ENCODE results near the gene LMCD1.

LMCD1 gene

DNA sequence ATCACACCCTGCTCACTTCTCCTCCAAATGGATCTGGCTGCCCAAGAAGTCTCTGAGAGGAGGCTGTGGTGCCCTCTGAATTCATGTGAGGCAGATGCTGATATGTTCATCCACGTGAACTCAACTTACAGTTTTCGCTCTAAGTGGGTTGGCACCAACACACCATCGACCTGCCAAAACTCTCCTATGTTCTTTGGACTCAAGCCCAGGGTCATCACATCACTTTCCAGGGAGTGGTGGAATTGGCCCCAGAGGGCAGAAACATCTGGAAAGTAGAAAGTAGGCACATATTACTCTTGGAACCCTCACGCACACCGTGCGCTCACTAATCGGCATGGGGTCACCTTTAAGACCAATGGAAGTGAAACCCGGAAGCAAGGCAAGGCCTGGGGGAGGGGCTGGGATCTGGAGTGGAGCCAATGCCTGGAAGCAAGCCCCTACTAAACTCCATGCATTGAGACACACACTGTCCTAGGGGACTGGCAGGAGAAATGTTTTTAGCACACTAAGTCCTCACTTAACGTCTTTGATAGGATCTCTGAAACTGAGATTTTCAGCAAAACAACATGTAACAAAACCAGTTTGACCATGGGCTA, 101.6 kb downstream of the LMCD1 start:
- no peaks in the 10 kb centered on the region for H3K27me3 ChIP-seq (ENCODE audit: control insufficient read depth, insufficient read depth, low read length)
- H3K4me3 ChIP-seq (ENCODE audit: low read length) = no peak overlapping the region
- no peaks in the 10 kb centered on the region for H3K4me1 ChIP-seq (ENCODE audit: control insufficient read depth, low read depth, low read length)
- no peaks in the 10 kb centered on the region for H3K36me3 ChIP-seq (ENCODE audit: control insufficient read depth, low read depth, low read length)
- H3K9ac ChIP-seq (ENCODE audit: low read length) = no peak overlapping the region
- H3K27ac ChIP-seq (ENCODE audit: low read length) = no peak overlapping the region
- H3K9me3 ChIP-seq (ENCODE audit: control insufficient read depth, low read depth, low read length) = no peaks in the 10 kb centered on the region

DNA sequence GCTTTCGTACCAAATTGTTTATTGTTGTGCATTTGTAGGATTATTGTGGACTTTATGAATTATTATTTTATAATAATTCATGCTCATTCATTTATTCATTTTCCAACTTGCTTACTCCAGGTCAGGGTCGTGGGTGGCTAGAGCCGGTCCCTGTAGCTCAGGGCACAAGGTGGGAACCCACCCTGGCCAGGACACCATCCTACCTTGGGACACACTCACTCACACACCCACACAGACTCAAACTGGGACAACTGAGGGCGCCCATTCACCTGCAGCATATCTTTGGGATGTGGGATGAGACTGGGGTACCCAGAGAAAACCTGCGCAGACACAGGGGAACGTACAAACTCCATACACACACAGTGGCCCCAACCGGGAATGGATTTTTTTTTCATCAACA, 102.4 kb downstream of the LMCD1 start:
- Histone ChIP-seq H3K27ac (ENCODE audit: low read length) (no peak overlapping the region), H3K4me3 (ENCODE audit: low read length) (no peak overlapping the region), H3K4me1 (ENCODE audit: control insufficient read depth, low read depth, low read length) (no peaks in the 10 kb centered on the region), H3K27me3 (ENCODE audit: control insufficient read depth, insufficient read depth, low read length) (no peaks in the 10 kb centered on the region), H3K9ac (ENCODE audit: low read length) (no peak overlapping the region), H3K36me3 (ENCODE audit: control insufficient read depth, low read depth, low read length) (no peaks in the 10 kb centered on the region), H3K9me3 (ENCODE audit: control insufficient read depth, low read depth, low read length) (no peaks in the 10 kb centered on the region)

DNA sequence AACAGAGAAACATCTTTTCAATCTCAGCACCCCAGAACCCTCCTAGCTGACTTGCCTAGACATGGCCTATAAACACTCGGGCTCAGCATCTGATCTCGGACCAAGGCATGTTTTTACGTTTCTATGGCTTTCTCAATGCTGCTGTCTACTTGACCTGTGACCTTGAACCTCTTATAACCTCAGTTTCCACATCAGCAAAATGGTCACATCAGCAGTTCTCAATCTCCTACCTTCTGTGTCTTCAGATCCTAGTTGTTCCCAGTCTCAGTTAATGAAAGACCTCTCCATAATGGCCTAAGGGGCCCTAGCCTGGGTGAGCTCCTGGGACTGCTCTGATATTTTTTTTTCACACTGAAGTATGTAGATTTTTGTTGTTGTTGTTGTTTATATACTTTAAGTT, 103.4 kb downstream of the LMCD1 start:
- Histone ChIP-seq H3K4me3 (ENCODE audit: low read length) (no peak overlapping the region), H3K27ac (ENCODE audit: low read length) (no peak overlapping the region), H3K27me3 (ENCODE audit: control insufficient read depth, insufficient read depth, low read length) (no peaks in the 10 kb centered on the region), H3K4me1 (ENCODE audit: control insufficient read depth, low read depth, low read length) (no peaks in the 10 kb centered on the region), H3K9me3 (ENCODE audit: control insufficient read depth, low read depth, low read length) (no peaks in the 10 kb centered on the region), H3K9ac (ENCODE audit: low read length) (no peak overlapping the region), H3K36me3 (ENCODE audit: control insufficient read depth, low read depth, low read length) (no peaks in the 10 kb centered on the region)

DNA sequence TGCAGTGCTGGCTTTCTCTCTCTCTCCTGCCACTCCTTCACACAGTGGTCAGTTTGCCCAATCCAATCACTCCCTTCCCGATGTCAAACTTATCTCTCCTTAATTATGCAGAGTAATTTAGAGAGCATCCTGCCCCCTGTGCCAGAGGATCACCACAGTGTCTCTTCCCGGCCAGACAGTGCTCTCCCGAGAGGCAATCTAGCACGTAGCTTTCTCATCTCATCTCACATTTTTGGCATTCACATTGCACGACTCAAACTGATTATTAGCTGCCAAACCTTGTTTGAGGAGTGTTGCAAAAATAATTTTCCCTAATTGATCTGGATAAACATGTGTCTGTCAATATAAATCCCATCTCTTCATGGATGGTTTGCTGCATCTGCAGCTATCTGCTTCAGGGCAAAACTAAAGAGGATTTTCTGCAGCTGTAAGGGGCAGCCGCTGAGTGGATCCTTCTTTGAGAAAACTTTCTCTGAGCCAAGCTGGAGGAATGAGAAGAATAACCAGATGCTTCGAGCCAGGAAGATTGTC, 105.1 kb downstream of the LMCD1 start:
- Histone ChIP-seq H3K9me3 (ENCODE audit: control insufficient read depth, low read depth, low read length) (no peaks in the 10 kb centered on the region), H3K9ac (ENCODE audit: low read length) (no peak overlapping the region), H3K4me3 (ENCODE audit: low read length) (no peak overlapping the region), H3K36me3 (ENCODE audit: control insufficient read depth, low read depth, low read length) (no peaks in the 10 kb centered on the region), H3K27me3 (ENCODE audit: control insufficient read depth, insufficient read depth, low read length) (no peaks in the 10 kb centered on the region), H3K27ac (ENCODE audit: low read length) (no peak overlapping the region), H3K4me1 (ENCODE audit: control insufficient read depth, low read depth, low read length) (no peaks in the 10 kb centered on the region)

DNA sequence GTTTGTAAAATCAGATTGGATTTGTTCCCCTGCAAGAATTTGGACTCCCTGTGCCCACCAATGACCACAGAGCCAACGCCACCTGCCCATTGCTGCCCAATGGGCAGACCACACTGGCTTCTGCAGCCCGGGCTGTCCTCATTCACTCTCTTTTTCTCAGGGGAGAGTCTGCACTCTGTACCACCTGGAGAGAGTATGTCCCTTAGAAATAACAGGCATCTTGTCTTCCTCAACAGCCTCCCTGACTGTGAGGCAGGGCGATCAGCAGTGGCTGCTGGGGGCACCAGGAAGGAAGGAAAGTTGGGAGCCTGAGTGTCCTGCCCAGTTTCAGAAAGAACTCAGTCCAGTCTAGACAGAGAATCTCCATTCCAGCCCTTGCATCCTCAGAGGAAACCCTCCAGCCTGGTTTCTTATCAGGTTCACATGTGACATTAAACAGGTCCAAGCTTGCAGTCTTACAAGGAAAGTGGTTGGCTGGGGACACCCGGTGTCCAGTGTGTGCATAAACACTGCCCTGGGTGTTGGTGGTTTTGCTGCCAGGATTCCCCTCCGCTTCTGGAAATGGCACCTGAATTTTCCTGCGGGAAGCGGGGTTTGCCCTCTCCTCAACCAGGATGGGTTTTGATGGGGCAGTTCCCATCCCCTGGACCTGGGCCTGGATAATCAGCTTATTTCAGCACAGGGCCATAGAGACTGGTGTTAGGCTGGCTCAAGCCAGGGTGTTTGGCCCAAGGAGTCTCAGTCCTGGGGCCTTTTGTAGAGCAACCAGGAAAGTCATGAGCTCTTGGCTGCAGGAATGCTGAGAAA, 105.8 kb downstream of the LMCD1 start:
- no peaks in the 10 kb centered on the region for H3K9me3 ChIP-seq (ENCODE audit: control insufficient read depth, low read depth, low read length)
- H3K27me3 ChIP-seq (ENCODE audit: control insufficient read depth, insufficient read depth, low read length) = no peaks in the 10 kb centered on the region
- H3K9ac ChIP-seq (ENCODE audit: low read length) = no peak overlapping the region
- H3K4me3 ChIP-seq (ENCODE audit: low read length) = no peak overlapping the region
- no peaks in the 10 kb centered on the region for H3K36me3 ChIP-seq (ENCODE audit: control insufficient read depth, low read depth, low read length)
- no peak overlapping the region for H3K27ac ChIP-seq (ENCODE audit: low read length)
- no peaks in the 10 kb centered on the region for H3K4me1 ChIP-seq (ENCODE audit: control insufficient read depth, low read depth, low read length)

DNA sequence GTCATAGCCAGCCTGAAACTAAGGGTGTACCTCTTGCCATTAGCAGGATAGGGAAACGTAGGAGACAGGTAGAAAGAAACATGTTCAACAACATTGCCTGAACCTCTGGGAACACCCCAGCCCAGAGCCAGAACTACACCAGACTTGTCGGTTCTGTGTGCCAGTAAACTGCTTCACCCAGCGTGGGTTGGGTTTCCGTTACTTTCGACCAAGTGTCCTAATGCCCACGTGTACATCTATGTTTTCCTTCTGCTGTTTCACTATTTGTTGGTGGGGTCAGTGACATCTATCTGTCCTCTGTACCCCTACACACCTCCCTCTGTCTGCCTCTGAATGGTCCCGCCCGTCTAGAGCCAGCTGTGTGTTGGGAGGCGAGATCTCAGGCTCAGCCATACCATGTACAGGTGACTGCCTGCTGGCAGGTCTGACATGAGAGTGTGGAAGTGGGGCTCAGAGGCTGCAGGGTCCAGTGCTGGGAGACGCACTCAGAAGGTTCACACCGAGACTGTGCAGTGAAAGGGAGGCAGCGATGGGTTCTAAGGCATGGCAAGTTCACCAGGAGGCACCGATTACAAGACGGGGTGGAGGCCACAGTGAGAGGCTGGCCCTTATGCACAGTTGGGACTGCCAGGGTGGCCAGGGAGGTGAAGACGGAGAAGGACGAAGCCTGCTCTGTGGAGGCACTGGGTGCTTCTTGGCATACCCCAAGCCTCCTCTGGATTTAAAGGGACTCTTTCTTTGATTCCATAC, 106.6 kb downstream of the LMCD1 start:
- no peak overlapping the region for H3K9ac ChIP-seq (ENCODE audit: low read length)
- no peaks in the 10 kb centered on the region for H3K27me3 ChIP-seq (ENCODE audit: control insufficient read depth, insufficient read depth, low read length)
- H3K27ac ChIP-seq (ENCODE audit: low read length) = no peak overlapping the region
- no peaks in the 10 kb centered on the region for H3K9me3 ChIP-seq (ENCODE audit: control insufficient read depth, low read depth, low read length)
- no peaks in the 10 kb centered on the region for H3K4me1 ChIP-seq (ENCODE audit: control insufficient read depth, low read depth, low read length)
- no peaks in the 10 kb centered on the region for H3K36me3 ChIP-seq (ENCODE audit: control insufficient read depth, low read depth, low read length)
- H3K4me3 ChIP-seq (ENCODE audit: low read length) = no peak overlapping the region

DNA sequence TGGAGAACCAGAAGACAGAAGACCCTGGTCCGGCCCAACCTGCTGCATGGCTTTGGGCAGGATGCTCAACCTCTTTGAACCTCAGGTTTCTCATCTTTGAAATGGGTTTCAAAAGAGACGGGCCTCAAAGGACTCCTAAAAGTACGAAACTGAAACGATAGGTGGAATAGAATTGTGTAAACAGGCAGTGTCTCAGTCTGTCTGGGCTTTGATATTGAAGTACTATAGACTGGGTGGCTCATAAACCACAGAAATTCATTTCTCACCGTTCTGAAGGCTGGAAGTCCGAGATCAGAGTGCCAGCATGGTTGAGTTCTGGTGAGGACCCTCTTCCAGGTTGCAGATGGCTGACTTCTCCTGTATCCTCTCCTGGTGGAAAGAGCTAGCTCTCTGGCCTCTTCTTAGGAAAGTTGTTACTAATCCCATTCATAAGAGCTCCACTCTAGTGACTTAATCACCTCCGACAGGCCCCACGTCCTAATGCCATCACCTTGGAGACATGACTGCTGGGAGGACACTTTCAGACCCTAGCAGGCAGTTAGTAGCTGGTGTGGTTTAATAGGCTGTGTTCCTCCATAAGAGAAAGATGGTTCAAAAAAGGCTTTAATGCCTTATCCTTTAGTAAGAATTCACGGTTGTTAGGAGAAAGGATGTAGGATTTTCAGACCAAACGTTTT, 107.3 kb downstream of the LMCD1 start:
- no peak overlapping the region for H3K27ac ChIP-seq (ENCODE audit: low read length)
- no peaks in the 10 kb centered on the region for H3K36me3 ChIP-seq (ENCODE audit: control insufficient read depth, low read depth, low read length)
- H3K9me3 ChIP-seq (ENCODE audit: control insufficient read depth, low read depth, low read length) = no peaks in the 10 kb centered on the region
- no peak overlapping the region for H3K9ac ChIP-seq (ENCODE audit: low read length)
- no peaks in the 10 kb centered on the region for H3K4me1 ChIP-seq (ENCODE audit: control insufficient read depth, low read depth, low read length)
- H3K4me3 ChIP-seq (ENCODE audit: low read length) = no peak overlapping the region
- no peaks in the 10 kb centered on the region for H3K27me3 ChIP-seq (ENCODE audit: control insufficient read depth, insufficient read depth, low read length)

DNA sequence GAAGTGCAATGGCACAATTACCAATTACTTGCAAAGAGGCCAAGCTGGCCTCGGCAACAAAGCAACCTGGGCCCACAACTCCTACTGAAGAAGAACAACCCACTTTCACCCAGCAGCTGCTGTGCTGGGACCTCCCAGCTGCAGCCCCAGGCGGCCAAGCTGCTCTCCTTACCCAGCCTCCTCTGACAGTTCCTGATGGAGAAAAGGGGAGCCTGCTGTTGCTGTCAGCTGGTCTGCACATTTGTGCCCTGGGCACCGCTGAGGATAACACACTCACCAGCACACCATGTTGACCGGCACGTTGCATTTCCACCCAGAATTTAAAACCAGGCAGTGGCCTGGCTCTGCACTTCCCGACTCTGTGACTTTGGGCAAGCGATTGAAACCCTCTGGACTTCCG, 109.3 kb downstream of the LMCD1 start:
- Histone ChIP-seq H3K4me1 (ENCODE audit: control insufficient read depth, low read depth, low read length) (no peaks in the 10 kb centered on the region), H3K4me3 (ENCODE audit: low read length) (no peak overlapping the region), H3K9ac (ENCODE audit: low read length) (no peak overlapping the region), H3K27me3 (ENCODE audit: control insufficient read depth, insufficient read depth, low read length) (no peaks in the 10 kb centered on the region), H3K36me3 (ENCODE audit: control insufficient read depth, low read depth, low read length) (no peaks in the 10 kb centered on the region), H3K27ac (ENCODE audit: low read length) (no peak overlapping the region), H3K9me3 (ENCODE audit: control insufficient read depth, low read depth, low read length) (no peaks in the 10 kb centered on the region)

DNA sequence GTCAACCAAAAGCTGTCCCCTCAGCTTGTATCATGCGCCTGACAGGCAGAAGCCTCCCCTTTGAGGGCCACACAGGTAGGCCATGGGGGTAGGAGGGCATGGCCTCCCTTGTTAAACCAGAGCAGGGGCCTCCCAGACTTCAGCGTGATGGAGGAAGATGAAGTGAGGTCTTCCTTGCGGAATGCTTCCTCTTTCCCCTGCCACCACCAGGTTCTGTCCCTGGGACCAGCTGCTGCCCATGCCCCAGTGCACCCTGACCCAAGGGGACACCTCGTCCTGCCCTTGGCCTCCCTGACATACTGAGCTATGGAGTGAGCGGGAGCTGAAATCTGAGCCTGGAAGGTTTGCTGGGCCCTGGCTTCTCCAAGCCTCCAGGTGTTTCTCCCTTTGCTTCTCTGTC, 116.3 kb downstream of the LMCD1 start:
- H3K4me3 ChIP-seq (ENCODE audit: low read length) = no peak overlapping the region
- H3K9ac ChIP-seq (ENCODE audit: low read length) = no peak overlapping the region
- no peak overlapping the region for H3K27ac ChIP-seq (ENCODE audit: low read length)
- H3K27me3 ChIP-seq (ENCODE audit: control insufficient read depth, insufficient read depth, low read length) = no peaks in the 10 kb centered on the region
- H3K9me3 ChIP-seq (ENCODE audit: control insufficient read depth, low read depth, low read length) = no peaks in the 10 kb centered on the region
- H3K36me3 ChIP-seq (ENCODE audit: control insufficient read depth, low read depth, low read length) = no peaks in the 10 kb centered on the region
- no peaks in the 10 kb centered on the region for H3K4me1 ChIP-seq (ENCODE audit: control insufficient read depth, low read depth, low read length)

DNA sequence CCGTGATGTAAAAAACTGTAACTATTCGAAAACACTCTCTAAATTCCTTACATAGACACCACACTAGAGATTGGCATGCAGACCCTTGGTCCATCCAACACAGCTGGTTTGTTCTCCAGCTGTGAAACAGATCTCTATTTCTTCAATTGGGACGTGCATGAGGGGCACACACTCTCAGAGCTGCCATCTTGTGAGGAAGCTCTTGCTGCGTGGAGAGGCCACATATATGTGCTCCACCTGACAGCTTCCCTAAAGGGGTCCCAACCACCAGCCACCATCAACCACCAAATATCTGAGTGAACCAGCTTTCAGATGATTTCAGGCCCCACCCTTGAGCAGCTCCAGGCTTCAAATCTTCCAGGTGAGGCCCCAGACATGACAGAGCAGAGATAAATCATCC, 117.3 kb downstream of the LMCD1 start:
- H3K27me3 ChIP-seq (ENCODE audit: control insufficient read depth, insufficient read depth, low read length) = no peaks in the 10 kb centered on the region
- no peaks in the 10 kb centered on the region for H3K36me3 ChIP-seq (ENCODE audit: control insufficient read depth, low read depth, low read length)
- no peaks in the 10 kb centered on the region for H3K9me3 ChIP-seq (ENCODE audit: control insufficient read depth, low read depth, low read length)
- H3K27ac ChIP-seq (ENCODE audit: low read length) = no peak overlapping the region
- no peak overlapping the region for H3K4me3 ChIP-seq (ENCODE audit: low read length)
- H3K9ac ChIP-seq (ENCODE audit: low read length) = no peak overlapping the region
- H3K4me1 ChIP-seq (ENCODE audit: control insufficient read depth, low read depth, low read length) = no peaks in the 10 kb centered on the region

DNA sequence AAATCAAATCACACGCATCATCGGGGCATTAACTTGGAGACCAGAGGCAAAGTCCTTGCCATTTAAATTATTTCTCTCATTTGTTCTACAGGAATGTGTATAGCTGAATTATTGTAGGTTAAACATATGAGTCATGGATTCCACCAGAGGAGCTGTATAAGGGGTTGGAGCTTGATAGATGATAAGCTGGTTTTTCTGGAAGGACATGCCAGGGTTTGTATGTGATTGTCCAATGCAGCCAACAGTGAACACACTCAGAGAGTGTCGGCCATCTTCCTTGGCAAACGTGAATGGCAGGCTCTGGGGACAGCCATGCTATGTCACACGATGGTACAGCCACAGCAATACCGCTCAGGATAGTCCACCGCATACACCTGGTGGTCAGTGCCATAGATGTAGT, 117.9 kb downstream of the LMCD1 start:
- Histone ChIP-seq H3K27me3 (ENCODE audit: control insufficient read depth, insufficient read depth, low read length) (no peaks in the 10 kb centered on the region), H3K4me3 (ENCODE audit: low read length) (no peak overlapping the region), H3K9me3 (ENCODE audit: control insufficient read depth, low read depth, low read length) (no peaks in the 10 kb centered on the region), H3K36me3 (ENCODE audit: control insufficient read depth, low read depth, low read length) (no peaks in the 10 kb centered on the region), H3K9ac (ENCODE audit: low read length) (no peak overlapping the region), H3K4me1 (ENCODE audit: control insufficient read depth, low read depth, low read length) (no peaks in the 10 kb centered on the region), H3K27ac (ENCODE audit: low read length) (no peak overlapping the region)

Data from iPS-18a (cell line).